Glomerular visceral epithelial cell (primary cell): ENCODE results near the gene INPP5D.

Experiments used
- DNase-seq: peaks from one replicate; pipeline ENCODE4 v3.0.0-alpha.2; 2016; ENCODE audit errors: extremely low spot score

INPP5D gene

DNA sequence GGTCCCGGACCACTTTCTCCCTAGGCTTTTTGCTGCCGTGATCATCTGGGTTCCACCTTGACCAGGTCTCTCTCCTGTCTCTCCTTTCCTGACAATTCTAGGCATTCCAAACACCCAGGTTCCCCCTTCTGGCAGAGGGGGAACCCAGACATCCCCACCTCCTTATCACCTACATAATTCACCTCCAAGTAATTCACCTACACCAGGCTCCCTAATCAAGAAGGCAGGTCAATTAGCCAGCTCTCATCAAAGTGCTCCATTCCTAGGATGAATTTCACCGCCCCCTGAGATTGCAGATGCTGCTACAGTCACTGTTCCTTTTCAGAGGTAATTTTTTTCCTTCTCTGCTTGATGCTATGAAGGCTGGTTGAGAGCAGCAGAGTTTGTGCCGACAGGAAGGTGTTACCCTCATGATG lies 149.0 kb downstream of the INPP5D start:
- DNase-seq: no peak

- DNase-seq: peak; percentile 96
Measured at GRCh38 chr2:233209533-233210171, 149.5 kb downstream of the INPP5D start.

- no peak for DNase-seq
Measured at GRCh38 chr2:233210281-233210680, 150.1 kb downstream of the INPP5D start.

DNA sequence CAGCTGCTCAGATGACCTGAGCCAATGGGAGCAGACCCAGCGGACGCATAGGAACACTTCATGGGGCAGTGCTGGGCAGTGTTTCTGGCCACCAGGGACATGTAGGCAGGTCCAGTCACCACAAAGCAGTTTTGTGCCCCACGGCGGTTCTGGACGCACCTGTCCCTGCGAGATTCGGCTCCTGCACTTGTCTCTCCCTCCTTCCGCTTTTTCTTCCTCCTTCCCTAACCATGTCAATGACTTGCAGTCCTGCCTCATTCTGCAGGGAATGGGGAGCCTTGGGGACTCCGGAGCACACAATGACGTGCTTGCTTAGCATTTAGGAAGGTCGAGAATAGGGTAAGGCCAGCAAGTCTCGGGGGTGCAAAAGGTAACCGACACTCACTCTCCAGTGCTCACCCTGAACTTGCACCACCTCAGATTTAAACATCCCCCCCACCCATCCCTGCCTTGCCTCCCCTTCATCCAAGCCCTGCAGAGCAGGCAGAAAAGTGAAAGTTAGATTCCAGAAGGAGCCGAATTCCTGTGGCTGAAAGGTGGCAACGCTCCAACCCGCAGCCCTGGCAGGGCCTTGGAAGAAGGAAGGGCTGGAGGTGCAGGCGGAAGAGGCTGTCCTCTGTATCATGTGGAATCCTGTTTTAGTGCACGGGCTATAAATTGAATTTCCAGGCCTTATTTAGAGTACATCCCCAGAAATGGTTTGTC lies 150.9 kb downstream of the INPP5D start:
- peak; percentile 95 for DNase-seq

GRCh38 chr2:233211548-233211895 lies 151.4 kb downstream of the INPP5D start:
- no peak for DNase-seq

DNA sequence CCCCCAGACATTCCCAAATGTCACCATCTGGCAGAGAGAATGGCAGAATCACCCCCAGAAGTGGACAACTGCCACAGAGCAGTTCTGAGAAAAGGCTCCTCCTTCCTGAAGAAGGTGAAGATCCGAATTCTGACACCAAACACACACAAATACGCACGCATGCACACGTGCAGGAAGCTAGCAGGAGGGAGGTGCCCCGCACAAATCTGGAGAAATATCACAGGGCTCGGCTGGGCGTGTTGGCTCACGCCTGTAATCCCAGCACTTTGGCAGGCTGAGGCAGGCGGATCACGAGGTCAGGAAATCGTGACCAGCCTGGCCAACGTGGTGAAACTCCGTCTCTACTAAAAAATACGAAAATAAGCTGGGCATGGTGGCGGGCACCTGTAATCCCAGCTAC lies 152.9 kb downstream of the INPP5D start:
- DNase-seq: no peak

GRCh38 chr2:233213975-233214374 lies 153.8 kb downstream of the INPP5D start:
- no peak for DNase-seq

DNA sequence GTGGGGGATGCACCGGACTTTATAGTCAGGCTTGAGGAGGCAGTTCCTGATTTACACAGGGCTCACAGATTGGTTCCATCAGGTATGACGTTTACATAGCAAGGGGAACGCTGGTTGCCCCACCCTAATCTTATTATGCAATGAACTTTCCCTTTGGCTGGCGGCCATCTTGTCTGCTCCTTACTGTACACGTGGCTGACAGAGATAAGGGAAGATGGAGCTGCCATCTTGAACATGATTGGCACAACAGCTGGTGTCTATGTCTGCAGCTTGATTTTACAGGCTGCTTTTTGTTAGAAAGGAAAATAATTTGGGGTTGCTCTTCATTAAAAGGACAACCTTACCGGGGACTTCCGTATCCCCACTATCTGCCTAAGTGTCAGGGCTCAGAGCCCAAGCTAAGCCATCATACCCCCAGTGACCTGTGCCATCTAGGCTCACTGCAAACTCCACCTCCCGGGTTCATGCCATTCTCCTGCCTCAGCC lies 157.8 kb downstream of the INPP5D start:
- no peak for DNase-seq

- DNase-seq: no peak
Measured at GRCh38 chr2:233218836-233219235, 158.7 kb downstream of the INPP5D start.

DNA sequence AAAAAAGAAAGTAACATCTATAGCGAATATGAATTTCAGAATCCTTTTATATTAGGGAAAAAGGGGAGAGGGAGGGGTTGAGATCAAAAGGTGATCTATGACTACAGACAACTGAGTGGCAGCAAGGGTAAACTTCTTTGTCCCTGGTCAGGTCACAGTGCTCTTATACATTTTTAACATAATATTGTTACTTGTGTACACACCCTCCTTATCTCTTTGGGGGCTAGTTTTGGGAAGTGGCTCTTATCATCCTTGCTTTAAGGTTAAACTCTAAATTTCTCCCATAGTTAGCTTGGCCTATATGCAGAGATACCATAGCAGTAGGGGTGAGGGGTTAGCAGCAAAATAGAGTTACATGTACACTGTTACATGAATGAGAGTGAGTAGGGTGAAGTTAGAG lies 159.7 kb downstream of the INPP5D start:
- no peak for DNase-seq

- DNase-seq: no peak
Measured at GRCh38 chr2:233221378-233222063, 161.4 kb downstream of the INPP5D start.

- no peak for DNase-seq
Measured at GRCh38 chr2:233223059-233223894, 163.1 kb downstream of the INPP5D start.

- no peak for DNase-seq
Measured at GRCh38 chr2:233225230-233226068, 165.3 kb downstream of the INPP5D start.

GRCh38 chr2:233226511-233227031 lies 166.4 kb downstream of the INPP5D start:
- DNase-seq: no peak

DNA sequence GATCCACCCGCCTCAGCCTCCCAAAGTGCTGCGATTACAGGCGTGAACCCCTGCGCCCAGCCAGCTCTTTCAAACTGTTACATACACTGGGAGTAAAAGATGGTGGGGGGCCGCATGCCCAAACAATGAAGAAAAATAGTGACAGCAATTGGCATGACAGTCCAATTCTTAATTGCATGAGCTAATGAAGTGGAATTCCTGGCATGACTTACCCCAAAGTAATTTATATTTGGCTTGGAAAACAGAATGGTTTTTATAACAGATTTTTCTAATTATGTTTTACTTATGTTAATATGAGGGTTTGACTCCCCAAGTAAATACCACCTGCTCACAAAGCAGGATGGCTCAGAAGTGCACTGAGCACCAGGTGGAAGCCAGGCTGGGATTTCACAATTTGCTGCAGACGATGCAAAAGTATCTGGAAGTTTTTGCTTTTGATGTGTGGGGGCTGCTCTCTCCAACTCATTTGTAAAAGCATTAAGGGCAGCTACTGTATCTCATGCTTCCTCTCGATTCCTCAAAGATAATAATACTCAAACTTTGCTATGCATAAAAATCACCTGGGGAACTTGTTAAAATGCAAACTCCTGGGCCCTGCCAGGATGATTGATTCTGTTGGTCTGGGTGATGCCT lies 167.3 kb downstream of the INPP5D start:
- no peak for DNase-seq

DNA sequence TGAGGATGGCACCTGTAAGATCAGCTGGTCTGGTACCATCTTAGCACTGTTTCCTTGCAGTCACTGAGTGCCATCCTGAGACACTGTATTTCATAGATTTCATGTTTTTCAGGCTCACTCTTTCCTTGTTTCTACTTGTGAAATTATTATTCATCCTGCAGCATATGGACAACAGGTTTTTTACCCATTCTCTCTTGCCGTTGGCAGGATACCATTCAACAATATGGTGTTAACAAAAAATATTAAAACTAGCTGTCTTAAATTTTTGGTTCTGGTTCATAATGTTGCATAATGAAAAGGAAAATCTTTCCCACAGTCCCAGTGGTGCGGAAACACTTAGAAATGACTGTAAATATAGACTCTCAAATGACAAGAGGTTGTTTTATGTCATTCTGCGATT lies 168.2 kb downstream of the INPP5D start:
- no peak for DNase-seq

- DNase-seq: no peak
Measured at GRCh38 chr2:233233618-233234230, 173.6 kb downstream of the INPP5D start.

GRCh38 chr2:233234264-233234663 lies 174.1 kb downstream of the INPP5D start:
- no peak for DNase-seq

DNA sequence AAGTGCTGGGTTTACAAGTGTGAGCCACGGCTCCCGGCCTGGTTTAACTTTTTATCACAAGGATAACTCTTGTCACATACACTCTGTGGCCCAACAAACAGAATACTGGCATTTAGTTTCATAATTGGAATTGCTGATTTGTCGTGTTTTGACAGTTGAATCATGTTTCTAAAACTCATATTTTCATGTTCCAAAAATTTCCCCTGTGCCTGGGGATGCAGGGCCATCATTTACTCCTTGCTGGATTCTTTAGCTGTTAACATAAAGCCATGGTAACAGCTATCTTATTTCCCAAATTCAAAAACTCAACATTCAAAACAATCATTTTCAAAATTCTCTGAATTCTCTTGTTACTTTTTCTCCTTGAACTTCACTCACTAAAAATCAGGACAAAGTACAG lies 174.9 kb downstream of the INPP5D start:
- no peak for DNase-seq

DNA sequence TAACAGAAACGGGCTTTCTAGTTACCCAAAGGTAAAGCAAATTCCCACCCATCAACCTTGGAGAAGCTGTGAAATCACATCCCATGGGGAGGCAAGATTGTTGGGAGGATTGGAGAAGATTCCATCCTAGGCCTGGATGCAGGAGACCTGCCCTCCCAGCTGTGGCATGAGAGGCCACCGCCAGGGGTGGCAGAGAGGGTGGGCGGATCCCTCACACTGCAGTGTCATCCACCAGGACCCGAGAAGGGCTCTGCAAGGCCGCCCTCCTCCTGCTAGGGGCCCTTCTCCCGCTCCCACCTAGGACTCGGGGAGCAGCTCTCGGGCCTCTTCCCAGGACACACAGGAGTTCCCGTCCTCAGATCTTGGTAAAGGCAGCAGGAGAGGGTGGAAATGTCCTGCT lies 175.8 kb downstream of the INPP5D start:
- DNase-seq: no peak
